Measurements from ENCODE around the gene RBM38. TPM values are rescaled to one million over a fixed set of nuclear protein-coding genes. Genes with fewer than 3 reads are reported as not detected.
A peak's percentile ranks its signal among the peaks of the same experiment; 100 is the strongest.

RBM38 gene
- total RNA-seq, 1 donor = 8.2 TPM

DNA sequence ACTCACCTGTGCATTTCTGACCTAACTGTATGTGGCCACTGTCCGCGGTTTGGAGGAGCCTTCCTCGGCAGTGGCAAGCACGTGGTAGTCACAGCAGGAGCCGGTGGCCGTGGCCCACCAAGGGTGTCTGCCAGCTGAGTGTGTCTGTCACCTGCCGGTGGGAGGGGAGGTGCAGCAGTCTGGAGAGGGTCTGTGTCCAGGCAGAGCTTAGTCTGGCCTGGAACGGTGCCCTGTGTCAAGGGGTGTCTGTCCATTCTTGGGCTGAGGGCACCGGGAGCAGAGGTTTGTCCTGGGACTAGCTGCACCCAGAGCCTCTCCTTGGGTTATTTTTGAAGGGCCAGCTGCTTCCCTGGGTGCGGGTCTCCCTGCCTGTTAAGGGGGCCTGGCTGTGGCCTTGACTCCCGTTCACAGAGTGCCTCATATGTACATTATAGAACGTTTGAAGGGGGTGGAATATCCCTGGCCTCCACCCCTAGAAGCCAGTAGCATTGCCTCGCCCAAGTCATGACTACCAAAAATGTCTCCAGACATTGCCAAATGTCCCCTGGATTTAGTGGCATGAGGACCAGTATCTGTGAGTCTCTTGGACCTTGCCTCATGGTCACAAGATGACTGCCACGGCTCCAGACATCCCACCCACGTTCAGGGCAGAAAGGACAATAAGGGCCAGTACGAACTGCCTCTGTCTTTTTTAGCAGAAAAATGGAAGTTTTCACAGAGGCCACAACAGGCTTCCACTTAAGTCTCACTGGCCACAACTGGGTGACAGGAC lies 5.2 kb downstream of the RBM38 start:
- H3K4me3 ChIP-seq (ENCODE audit: low read depth, low read length) = no peak overlapping the region
- no peak for DNase-seq (ENCODE audit: low read depth)
- TF ChIP-seq, protein P1, sequence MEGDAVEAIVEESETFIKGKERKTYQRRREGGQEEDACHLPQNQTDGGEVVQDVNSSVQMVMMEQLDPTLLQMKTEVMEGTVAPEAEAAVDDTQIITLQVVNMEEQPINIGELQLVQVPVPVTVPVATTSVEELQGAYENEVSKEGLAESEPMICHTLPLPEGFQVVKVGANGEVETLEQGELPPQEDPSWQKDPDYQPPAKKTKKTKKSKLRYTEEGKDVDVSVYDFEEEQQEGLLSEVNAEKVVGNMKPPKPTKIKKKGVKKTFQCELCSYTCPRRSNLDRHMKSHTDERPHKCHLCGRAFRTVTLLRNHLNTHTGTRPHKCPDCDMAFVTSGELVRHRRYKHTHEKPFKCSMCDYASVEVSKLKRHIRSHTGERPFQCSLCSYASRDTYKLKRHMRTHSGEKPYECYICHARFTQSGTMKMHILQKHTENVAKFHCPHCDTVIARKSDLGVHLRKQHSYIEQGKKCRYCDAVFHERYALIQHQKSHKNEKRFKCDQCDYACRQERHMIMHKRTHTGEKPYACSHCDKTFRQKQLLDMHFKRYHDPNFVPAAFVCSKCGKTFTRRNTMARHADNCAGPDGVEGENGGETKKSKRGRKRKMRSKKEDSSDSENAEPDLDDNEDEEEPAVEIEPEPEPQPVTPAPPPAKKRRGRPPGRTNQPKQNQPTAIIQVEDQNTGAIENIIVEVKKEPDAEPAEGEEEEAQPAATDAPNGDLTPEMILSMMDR (IDR thresholded peaks at IDR 0.05; ENCODE audit: insufficient read depth, low read depth, low read length) = no peak

DNA sequence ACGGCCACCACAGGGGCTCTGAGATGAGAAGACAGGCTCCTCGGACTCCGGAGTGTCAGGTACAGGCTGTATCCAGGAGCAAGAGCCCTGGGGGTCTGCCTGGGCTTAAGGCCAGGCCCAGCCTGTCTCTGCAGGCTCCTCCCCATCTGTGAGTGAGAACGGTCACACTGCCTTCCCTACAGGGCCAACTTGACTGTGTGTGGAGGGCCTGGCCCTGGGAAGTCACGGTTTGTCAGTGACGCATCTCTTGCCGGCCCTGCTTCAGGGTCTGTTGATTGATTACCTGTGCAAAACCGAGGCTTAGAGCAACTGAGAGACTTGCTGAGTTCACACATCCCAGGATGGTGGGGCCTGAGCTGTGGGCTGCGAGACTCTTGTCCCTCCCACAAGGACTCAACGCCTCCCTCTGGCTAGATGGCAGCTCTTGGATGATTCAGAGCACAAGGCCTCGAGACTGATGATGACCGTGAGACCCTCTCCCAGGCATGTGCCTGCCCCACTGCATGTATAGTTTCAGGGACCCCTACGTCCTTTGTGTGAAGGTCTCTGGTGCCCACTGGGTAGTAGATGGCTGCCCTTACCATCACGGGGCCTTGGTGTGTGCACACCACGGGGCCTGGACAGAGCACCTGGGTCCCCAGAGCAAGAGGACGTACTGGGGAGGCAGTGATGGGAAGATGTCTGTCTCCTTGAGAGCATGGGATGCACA lies 5.9 kb downstream of the RBM38 start:
- no peak overlapping the region for H3K4me3 ChIP-seq (ENCODE audit: low read depth, low read length)
- DNase-seq (ENCODE audit: low read depth) = no peak
- TF ChIP-seq, protein P1 (IDR thresholded peaks at IDR 0.05; ENCODE audit: insufficient read depth, low read depth, low read length) = no peak

DNA sequence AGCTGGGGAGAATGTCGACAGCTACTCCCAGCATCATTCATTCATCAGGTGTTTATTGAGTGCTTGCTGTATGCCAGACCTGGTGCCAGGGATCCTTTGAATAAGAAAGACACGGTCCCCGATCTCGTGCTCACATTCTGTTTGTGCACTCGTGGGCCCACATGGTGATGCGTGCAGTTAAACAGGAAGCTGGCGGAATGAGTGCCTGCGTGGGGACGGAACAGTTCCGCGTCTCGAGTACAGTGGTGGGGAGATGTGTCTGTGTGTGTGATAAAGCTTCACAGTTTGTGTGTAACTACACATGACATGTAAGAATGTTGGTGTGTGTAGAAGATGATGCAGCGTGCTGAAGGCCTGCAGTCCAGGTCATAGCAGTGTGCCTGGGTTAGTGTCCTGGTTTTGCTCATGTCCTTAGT lies 6.5 kb downstream of the RBM38 start:
- TF ChIP-seq, protein P1 (IDR thresholded peaks at IDR 0.05; ENCODE audit: insufficient read depth, low read depth, low read length) = no peak
- H3K4me3 ChIP-seq (ENCODE audit: low read depth, low read length) = no peak overlapping the region
- no peak for DNase-seq (ENCODE audit: low read depth)

DNA sequence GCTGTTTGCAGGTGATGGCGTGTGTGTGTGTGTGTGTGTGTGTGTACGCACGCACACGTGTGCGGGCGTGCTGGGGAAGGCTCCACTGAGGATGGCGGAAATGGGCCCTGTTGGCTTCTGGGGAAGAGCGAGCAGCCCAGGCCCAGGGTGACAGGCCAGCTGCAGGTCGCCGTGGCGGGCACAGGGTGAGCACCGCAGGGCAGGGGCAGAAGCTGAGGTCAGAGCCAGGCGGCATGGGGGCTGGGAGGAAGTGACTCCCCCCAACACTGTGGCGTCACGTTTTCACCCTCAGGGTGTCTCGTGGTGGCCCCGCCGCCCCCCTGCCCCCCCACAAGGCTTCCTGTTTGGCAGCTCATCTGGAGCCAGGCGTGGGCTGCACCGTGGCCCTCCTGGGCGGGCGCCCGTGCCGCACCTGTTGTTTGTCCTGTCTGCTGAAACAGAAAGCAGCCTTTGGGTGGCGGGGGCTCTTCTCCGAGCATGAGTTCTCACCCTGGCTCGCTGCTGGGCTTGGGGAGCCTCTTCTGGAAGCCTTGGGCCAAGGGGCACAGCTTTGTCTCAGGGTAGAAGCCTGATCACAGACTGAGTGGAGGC lies 7.1 kb downstream of the RBM38 start:
- H3K4me3 ChIP-seq (ENCODE audit: low read depth, low read length) = no peak overlapping the region
- DNase-seq (ENCODE audit: low read depth) = no peak
- TF ChIP-seq, protein P1 (IDR thresholded peaks at IDR 0.05; ENCODE audit: insufficient read depth, low read depth, low read length) = no peak

DNA sequence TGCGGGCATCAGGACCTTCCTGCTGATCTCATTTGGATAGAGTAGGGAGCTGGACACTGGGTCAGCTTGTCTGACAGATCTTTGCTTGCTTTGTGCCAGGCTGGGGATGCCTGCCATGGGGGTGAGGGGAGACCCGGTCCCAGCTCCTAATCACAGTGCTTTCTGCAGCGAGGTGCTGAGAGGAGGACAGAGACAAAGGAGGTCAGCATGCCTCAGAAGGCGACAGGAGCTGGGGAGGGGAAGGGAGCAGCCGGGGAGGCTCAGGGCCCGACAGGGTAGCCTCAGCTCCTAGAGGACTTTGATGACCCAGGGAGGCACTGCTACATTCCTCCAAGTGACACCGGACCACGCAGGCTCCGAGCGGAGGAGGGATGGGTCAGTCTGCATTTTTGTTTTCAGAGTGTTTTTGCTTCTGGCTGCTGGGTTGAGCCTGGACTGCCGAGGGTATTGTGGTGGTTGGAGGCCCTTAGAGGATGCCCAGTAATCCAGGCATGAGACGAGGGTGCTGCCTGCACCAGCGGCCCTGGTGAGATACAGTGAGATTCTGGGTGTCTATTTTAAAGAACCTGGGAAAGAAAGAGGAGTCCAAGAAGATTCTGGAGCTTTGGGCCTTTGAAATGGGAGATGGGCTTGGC lies 7.8 kb downstream of the RBM38 start:
- no peak overlapping the region for H3K4me3 ChIP-seq (ENCODE audit: low read depth, low read length)
- TF ChIP-seq, protein P1 (IDR thresholded peaks at IDR 0.05; ENCODE audit: insufficient read depth, low read depth, low read length) = no peak
- no peak for DNase-seq (ENCODE audit: low read depth)

DNA sequence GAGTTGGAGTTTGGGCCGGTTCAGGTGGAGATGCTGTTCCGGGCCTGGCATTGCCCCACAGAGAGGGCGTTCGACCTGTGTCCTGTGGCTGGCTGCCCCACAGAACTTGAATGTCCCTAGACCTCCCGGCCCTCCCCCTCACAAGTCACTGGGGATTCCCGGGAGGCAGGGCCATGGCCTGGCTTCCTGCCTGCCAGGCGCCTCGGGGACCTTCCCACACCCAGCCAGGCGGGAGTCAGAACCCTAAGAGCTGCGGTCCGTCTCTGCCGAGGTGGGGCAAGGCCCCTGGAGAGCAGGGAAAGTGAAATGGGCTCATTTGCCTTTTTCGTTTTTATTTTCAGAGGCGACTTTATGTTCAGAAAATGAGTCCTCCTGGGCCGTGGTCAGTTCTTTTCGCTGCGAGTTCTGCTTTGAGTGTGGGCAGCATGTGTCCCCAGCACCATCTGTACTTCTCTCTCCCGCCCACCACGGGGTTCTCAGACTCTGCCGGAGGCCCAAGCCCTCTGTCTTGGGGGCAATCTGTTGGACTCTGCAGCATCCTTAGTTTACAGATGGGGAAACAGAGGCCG lies 8.5 kb downstream of the RBM38 start:
- TF ChIP-seq, protein P1 (IDR thresholded peaks at IDR 0.05; ENCODE audit: insufficient read depth, low read depth, low read length) = no peak
- peak; percentile 17 for DNase-seq (ENCODE audit: low read depth)

More for the DNA sequence above, 8.5 kb downstream of the RBM38 start:
- no peak overlapping the region for H3K4me3 ChIP-seq (ENCODE audit: low read depth, low read length)
